Lower leg skin (tissue), 3 donors: ENCODE measurements around the gene AOPEP.

Experiments used
- CTCF ChIP-seq, 3 donors: fragments of 450-650 bp; IDR thresholded peaks; one replicate each; pipeline ENCODE4 v1.5.1; 2016; ENCODE audit warnings: antibody characterized with exemption in 3 of 3, mild to moderate bottlenecking in 3 of 3, moderate library complexity in 2 of 3
- POLR2A ChIP-seq, 2 donors: fragments of 450-650 bp; IDR thresholded peaks; one replicate each; pipeline ENCODE4 v1.6.1; 2016 to 2017; ENCODE audit warnings: antibody characterized with exemption in 2 of 2, mild to moderate bottlenecking in 1 of 2, moderate library complexity in 1 of 2

GRCh38 chr9:94717761-94718160 is 8.7 kb upstream of the AOPEP start:
- no peak for TF ChIP-seq CTCF (IDR thresholded peaks at IDR 0.05)
- no peak for TF ChIP-seq POLR2A (IDR thresholded peaks at IDR 0.05)
